OCI-LY1 (cell line): ENCODE data around the gene RAB7A.
"Not testable (repeated sequence)": the region's sequence is repeated elsewhere in the genome, so short reads cannot be mapped to it uniquely, and the experiment has no call there.

Source experiments
- H2AFZ ChIP-seq: fragments of 200-600 bp; sonication (generic), shearing (Covaris generic); 2 replicates; pipeline ENCODE4 v1.6.0; 2014; ENCODE audit warnings: antibody characterized with exemption, mild to moderate bottlenecking, low read length
- H3F3A ChIP-seq: fragments of 200-600 bp; sonication (generic), shearing (Covaris generic); 2 replicates; pipeline ENCODE4 v1.6.0; 2014; ENCODE audit warnings: mild to moderate bottlenecking, antibody characterized with exemption, low read length, moderate library complexity; ENCODE audit not compliant: insufficient read depth
- H3K27ac ChIP-seq: fragments of 200-600 bp; sonication (generic); 2 replicates; pipeline ENCODE4 v1.5.1; 2014; ENCODE audit warnings: low read length, mixed run types, mild to moderate bottlenecking, low read depth; ENCODE audit not compliant: poor library complexity, severe bottlenecking
- H3K27me3 ChIP-seq: fragments of 200-600 bp; sonication (generic); 2 replicates; pipeline ENCODE4 v1.6.0; 2014; ENCODE audit warnings: antibody characterized with exemption, mild to moderate bottlenecking, low read length, moderate library complexity; ENCODE audit not compliant: insufficient read depth
- H3K36me3 ChIP-seq: fragments of 200-600 bp; sonication (generic); 2 replicates; pipeline ENCODE4 v1.6.1; 2014; ENCODE audit warnings: mild to moderate bottlenecking, antibody characterized with exemption, low read length, moderate library complexity, mixed read lengths; ENCODE audit not compliant: insufficient read depth
- H3K4me1 ChIP-seq: fragments of 200-600 bp; sonication (generic); 2 replicates; pipeline ENCODE4 v1.5.1; 2014; ENCODE audit warnings: mild to moderate bottlenecking, low read length, moderate library complexity; ENCODE audit not compliant: insufficient read depth, severe bottlenecking
- H3K4me2 ChIP-seq: fragments of 200-600 bp; sonication (generic), shearing (Covaris generic); 2 replicates; pipeline ENCODE4 v1.6.1; 2014; ENCODE audit warnings: low read length
- H3K4me3 ChIP-seq: fragments of 200-600 bp; sonication (generic); 2 replicates; pipeline ENCODE4 v1.5.1; 2014; ENCODE audit warnings: low read length, low read depth, mild to moderate bottlenecking, mixed read lengths; ENCODE audit not compliant: poor library complexity, severe bottlenecking
- H3K79me2 ChIP-seq: fragments of 200-600 bp; shearing (Covaris generic); 2 replicates; pipeline ENCODE4 v1.6.1; 2016; ENCODE audit warnings: mixed run types, low read length, mixed read lengths; ENCODE audit not compliant: insufficient read depth
- H3K9ac ChIP-seq: fragments of 200-600 bp; sonication (generic), shearing (Covaris generic); 2 replicates; pipeline ENCODE4 v1.6.1; 2014; ENCODE audit warnings: mild to moderate bottlenecking, low read length, mixed read lengths
- H3K9me2 ChIP-seq: fragments of 200-600 bp; sonication (generic), shearing (Covaris generic); 2 replicates; pipeline ENCODE4 v1.6.1; 2014; ENCODE audit warnings: low read depth, mild to moderate bottlenecking, low read length, mixed read lengths
- H3K9me3 ChIP-seq: fragments of 200-600 bp; shearing (Covaris generic); 2 replicates; pipeline ENCODE4 v1.6.1; 2014; ENCODE audit warnings: low read length, mixed read lengths
- H4K20me1 ChIP-seq: fragments of 200-600 bp; sonication (generic), shearing (Covaris generic); 2 replicates; pipeline ENCODE4 v1.6.0; 2016; ENCODE audit warnings: mild to moderate bottlenecking, low read length; ENCODE audit not compliant: insufficient read depth
- EZH2 ChIP-seq: fragments of 200-600 bp; sonication (generic), shearing (Covaris generic); IDR thresholded peaks from 2 replicates; pipeline ENCODE4 v1.8.0; 2017; ENCODE audit warnings: borderline replicate concordance, mixed run types, mild to moderate bottlenecking, antibody characterized with exemption, low read length, moderate library complexity, mixed read lengths
- TF ChIP-seq, protein P1 (sequence below): fragments of 200-600 bp; sonication (generic), shearing (Covaris generic); IDR thresholded peaks from 2 replicates; pipeline ENCODE4 v1.5.1; 2017; ENCODE audit warnings: mild to moderate bottlenecking, antibody characterized with exemption, low read length, moderate library complexity, mixed read lengths

Gene RAB7A

DNA sequence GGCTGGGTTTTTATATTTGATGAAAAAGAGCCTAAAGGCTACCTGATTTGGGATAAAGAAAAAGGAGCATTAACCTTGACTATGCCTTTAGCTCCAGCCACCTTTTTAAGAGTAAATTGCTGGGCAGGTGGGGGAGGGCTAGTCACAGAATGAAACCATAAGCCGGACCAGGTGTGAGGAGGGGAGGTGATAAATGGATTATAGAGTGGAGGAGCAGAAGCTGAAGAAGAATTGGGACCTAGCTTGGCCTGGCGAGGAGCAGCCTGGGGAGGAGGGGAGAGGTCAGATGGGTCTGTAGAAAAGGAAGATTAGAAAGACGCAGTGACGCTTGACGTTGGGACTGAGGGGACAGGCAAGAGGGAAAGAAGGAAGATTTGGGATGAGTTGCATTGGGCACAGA is 107.0 kb downstream of the RAB7A start:
- not testable (repeated sequence) for H3K9me2 ChIP-seq, H3K9ac ChIP-seq, H2AFZ ChIP-seq, H4K20me1 ChIP-seq, H3K4me2 ChIP-seq, H3K27me3 ChIP-seq, H3F3A ChIP-seq, H3K9me3 ChIP-seq, H3K4me3 ChIP-seq, H3K36me3 ChIP-seq, H3K27ac ChIP-seq, H3K79me2 ChIP-seq, H3K4me1 ChIP-seq

DNA sequence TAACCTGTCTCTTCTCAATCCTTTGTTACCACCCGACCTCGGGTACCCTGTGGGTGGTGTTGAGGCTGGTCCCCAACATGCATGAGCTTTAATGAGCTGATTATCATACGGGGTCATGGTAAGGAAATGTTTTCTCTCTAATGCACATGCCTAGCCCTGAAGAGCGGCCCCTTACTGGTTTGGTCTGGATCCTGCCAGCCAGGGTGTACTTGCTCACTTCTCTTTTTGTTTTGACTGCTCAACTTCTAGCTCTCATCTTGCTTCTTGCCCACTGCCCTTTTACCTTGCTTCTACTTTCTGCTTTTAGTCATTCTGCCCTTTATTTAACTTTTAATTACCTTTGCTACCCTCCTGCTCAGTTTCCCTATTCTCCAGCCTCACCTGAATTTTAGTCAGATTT is 109.1 kb downstream of the RAB7A start:
- Histone ChIP-seq H3K36me3 (no peaks in the 10 kb centered on the region), H3K9me3 (no peaks in the 10 kb centered on the region), H3K27me3 (peaks cover 7% of the 10 kb centered on the region; the same call in 1 of the 2 replicates), H3K9ac (no peak overlapping the region), H4K20me1 (no peaks in the 10 kb centered on the region), H3K27ac (no peak overlapping the region), H3K9me2 (no peaks in the 10 kb centered on the region), H3K4me3 (no peak overlapping the region), H3K79me2 (no peaks in the 10 kb centered on the region), H3F3A (no peaks in the 10 kb centered on the region), H2AFZ (no peak overlapping the region), H3K4me2 (no peak overlapping the region), H3K4me1 (peaks cover 5% of the 10 kb centered on the region)
- no peak for TF ChIP-seq EZH2
- TF ChIP-seq, protein P1, sequence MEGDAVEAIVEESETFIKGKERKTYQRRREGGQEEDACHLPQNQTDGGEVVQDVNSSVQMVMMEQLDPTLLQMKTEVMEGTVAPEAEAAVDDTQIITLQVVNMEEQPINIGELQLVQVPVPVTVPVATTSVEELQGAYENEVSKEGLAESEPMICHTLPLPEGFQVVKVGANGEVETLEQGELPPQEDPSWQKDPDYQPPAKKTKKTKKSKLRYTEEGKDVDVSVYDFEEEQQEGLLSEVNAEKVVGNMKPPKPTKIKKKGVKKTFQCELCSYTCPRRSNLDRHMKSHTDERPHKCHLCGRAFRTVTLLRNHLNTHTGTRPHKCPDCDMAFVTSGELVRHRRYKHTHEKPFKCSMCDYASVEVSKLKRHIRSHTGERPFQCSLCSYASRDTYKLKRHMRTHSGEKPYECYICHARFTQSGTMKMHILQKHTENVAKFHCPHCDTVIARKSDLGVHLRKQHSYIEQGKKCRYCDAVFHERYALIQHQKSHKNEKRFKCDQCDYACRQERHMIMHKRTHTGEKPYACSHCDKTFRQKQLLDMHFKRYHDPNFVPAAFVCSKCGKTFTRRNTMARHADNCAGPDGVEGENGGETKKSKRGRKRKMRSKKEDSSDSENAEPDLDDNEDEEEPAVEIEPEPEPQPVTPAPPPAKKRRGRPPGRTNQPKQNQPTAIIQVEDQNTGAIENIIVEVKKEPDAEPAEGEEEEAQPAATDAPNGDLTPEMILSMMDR = no peak

DNA sequence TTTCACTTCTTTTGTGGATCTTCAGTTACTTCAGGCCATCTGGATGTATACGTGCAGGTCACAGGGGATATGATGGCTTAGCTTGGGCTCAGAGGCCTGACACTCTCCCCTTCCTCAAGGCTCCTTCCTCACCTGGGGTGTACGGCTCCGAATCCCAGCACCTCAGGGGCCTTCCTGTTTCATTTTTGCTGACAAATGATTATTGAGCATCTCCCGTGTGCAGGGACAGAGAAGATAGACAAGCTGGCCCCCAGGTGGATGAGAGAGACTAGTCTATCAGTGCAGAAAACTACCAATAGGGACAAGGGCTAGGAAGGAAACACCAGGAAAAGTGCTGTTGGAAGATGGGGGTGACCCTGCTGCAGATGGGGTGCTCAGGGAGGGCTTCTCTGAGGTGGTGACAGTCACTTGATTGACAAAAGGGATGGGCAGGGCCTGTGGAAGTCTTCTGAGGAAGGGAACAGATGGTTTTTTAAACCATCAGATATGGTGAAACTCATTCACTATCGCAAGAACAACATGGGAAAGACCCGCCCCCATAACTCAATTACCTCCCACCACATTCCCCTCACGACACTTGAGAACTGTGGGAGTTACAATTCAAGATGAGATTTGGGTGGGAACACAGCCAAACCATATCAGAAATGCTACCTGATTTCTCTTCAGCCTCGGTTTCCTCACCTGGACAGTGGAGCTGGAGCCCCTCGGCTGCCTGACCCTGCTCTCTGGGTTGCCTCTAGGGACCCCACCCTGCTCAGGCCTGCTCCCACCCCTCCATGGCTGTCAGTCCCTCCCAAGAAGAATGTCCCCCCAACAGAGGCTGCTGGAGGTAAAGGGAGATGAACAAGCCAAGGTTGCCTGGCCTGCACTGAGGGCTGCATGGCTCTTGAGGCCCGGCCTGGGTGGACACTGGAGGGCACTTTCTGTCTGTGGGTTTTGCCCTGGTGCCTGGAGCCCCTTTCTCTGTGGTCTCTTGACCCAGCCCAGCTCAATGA is 116.2 kb downstream of the RAB7A start:
- Histone ChIP-seq H3K4me3 (no peak overlapping the region), H3F3A (no peaks in the 10 kb centered on the region), H3K4me1 (peaks cover 16% of the 10 kb centered on the region), H3K27ac (no peak overlapping the region), H3K36me3 (no peaks in the 10 kb centered on the region), H3K9me2 (no peaks in the 10 kb centered on the region), H3K9ac (no peak overlapping the region), H3K4me2 (no peak overlapping the region), H3K27me3 (peaks cover 6% of the 10 kb centered on the region; the same call in 1 of the 2 replicates), H4K20me1 (no peaks in the 10 kb centered on the region), H3K79me2 (no peaks in the 10 kb centered on the region), H2AFZ (no peak overlapping the region), H3K9me3 (no peaks in the 10 kb centered on the region)
- TF ChIP-seq, protein P1 = no peak
- no peak for TF ChIP-seq EZH2
